Measurements from ENCODE around the gene HYI. TPM values are rescaled to one million over a fixed set of nuclear protein-coding genes. Genes with fewer than 3 reads are reported as not detected.
"Not testable (repeated sequence)": the region's sequence is repeated elsewhere in the genome, so short reads cannot be mapped to it uniquely, and the experiment has no call there.

HYI gene
- total RNA-seq, 1 experiment from 2014 or later = 42.5 TPM

GRCh38 chr1:43473463-43473862 is 19.7 kb upstream of the HYI start:
- no peaks in the 10 kb centered on the region for H3K27me3 ChIP-seq (ENCODE audit: control insufficient read depth, insufficient read depth, low read length)
- no peaks in the 10 kb centered on the region for H3K36me3 ChIP-seq (replicated peaks; ENCODE audit: control insufficient read depth, insufficient read depth, low read length)
- no peak for DNase-seq
- H3K4me3 ChIP-seq (ENCODE audit: insufficient read depth, low read depth, low read length) = no peak overlapping the region

GRCh38 chr1:43472463-43473151 is 18.9 kb upstream of the HYI start:
- not testable (repeated sequence) for H3K4me3 ChIP-seq (ENCODE audit: insufficient read depth, low read depth, low read length); H3K36me3 ChIP-seq (replicated peaks; ENCODE audit: control insufficient read depth, insufficient read depth, low read length); H3K27me3 ChIP-seq (ENCODE audit: control insufficient read depth, insufficient read depth, low read length); DNase-seq

- Histone ChIP-seq H3K27me3 (ENCODE audit: control insufficient read depth, insufficient read depth, low read length) (no peaks in the 10 kb centered on the region), H3K4me3 (ENCODE audit: insufficient read depth, low read depth, low read length) (no peak overlapping the region), H3K36me3 (replicated peaks; ENCODE audit: control insufficient read depth, insufficient read depth, low read length) (no peaks in the 10 kb centered on the region)
- no peak for DNase-seq
Measured at GRCh38 chr1:43472087-43472462, 18.3 kb upstream of the HYI start.

GRCh38 chr1:43469932-43470331 is 16.2 kb upstream of the HYI start:
- no peak for DNase-seq
- Histone ChIP-seq H3K36me3 (replicated peaks; ENCODE audit: control insufficient read depth, insufficient read depth, low read length) (no peaks in the 10 kb centered on the region), H3K4me3 (ENCODE audit: insufficient read depth, low read depth, low read length) (no peak overlapping the region), H3K27me3 (ENCODE audit: control insufficient read depth, insufficient read depth, low read length) (no peaks in the 10 kb centered on the region)

GRCh38 chr1:43468414-43468813 is 14.7 kb upstream of the HYI start:
- Histone ChIP-seq H3K36me3 (replicated peaks; ENCODE audit: control insufficient read depth, insufficient read depth, low read length) (no peaks in the 10 kb centered on the region), H3K27me3 (ENCODE audit: control insufficient read depth, insufficient read depth, low read length) (no peaks in the 10 kb centered on the region), H3K4me3 (ENCODE audit: insufficient read depth, low read depth, low read length) (no peak overlapping the region)
- DNase-seq = no peak

- Histone ChIP-seq H3K36me3 (replicated peaks; ENCODE audit: control insufficient read depth, insufficient read depth, low read length) (no peaks in the 10 kb centered on the region), H3K27me3 (ENCODE audit: control insufficient read depth, insufficient read depth, low read length) (no peaks in the 10 kb centered on the region), H3K4me3 (ENCODE audit: insufficient read depth, low read depth, low read length) (no peak overlapping the region)
- DNase-seq = no peak
Measured at GRCh38 chr1:43466403-43466802, 12.7 kb upstream of the HYI start.

GRCh38 chr1:43465505-43466067 is 11.9 kb upstream of the HYI start:
- Histone ChIP-seq H3K27me3 (ENCODE audit: control insufficient read depth, insufficient read depth, low read length) (no peaks in the 10 kb centered on the region), H3K36me3 (replicated peaks; ENCODE audit: control insufficient read depth, insufficient read depth, low read length) (no peaks in the 10 kb centered on the region), H3K4me3 (ENCODE audit: insufficient read depth, low read depth, low read length) (no peak overlapping the region)
- DNase-seq = no peak

- Histone ChIP-seq H3K27me3 (ENCODE audit: control insufficient read depth, insufficient read depth, low read length) (no peaks in the 10 kb centered on the region), H3K4me3 (ENCODE audit: insufficient read depth, low read depth, low read length) (no peak overlapping the region), H3K36me3 (replicated peaks; ENCODE audit: control insufficient read depth, insufficient read depth, low read length) (no peaks in the 10 kb centered on the region)
- DNase-seq = no peak
Measured at GRCh38 chr1:43464681-43465504, 11.2 kb upstream of the HYI start.

GRCh38 chr1:43463479-43463878 is 9.7 kb upstream of the HYI start:
- H3K27me3 ChIP-seq (ENCODE audit: control insufficient read depth, insufficient read depth, low read length) = no peaks in the 10 kb centered on the region
- no peak overlapping the region for H3K4me3 ChIP-seq (ENCODE audit: insufficient read depth, low read depth, low read length)
- no peaks in the 10 kb centered on the region for H3K36me3 ChIP-seq (replicated peaks; ENCODE audit: control insufficient read depth, insufficient read depth, low read length)
- no peak for DNase-seq

GRCh38 chr1:43460988-43461693 is 7.4 kb upstream of the HYI start:
- no peak for DNase-seq
- no peaks in the 10 kb centered on the region for H3K36me3 ChIP-seq (replicated peaks; ENCODE audit: control insufficient read depth, insufficient read depth, low read length)
- no peak overlapping the region for H3K4me3 ChIP-seq (ENCODE audit: insufficient read depth, low read depth, low read length)
- no peaks in the 10 kb centered on the region for H3K27me3 ChIP-seq (ENCODE audit: control insufficient read depth, insufficient read depth, low read length)

GRCh38 chr1:43458379-43458778 is 4.6 kb upstream of the HYI start:
- not testable (repeated sequence) for H3K36me3 ChIP-seq (replicated peaks; ENCODE audit: control insufficient read depth, insufficient read depth, low read length); H3K4me3 ChIP-seq (ENCODE audit: insufficient read depth, low read depth, low read length); DNase-seq; H3K27me3 ChIP-seq (ENCODE audit: control insufficient read depth, insufficient read depth, low read length)

- Histone ChIP-seq H3K27me3 (ENCODE audit: control insufficient read depth, insufficient read depth, low read length) (no peaks in the 10 kb centered on the region), H3K4me3 (ENCODE audit: insufficient read depth, low read depth, low read length) (no peak overlapping the region), H3K36me3 (replicated peaks; ENCODE audit: control insufficient read depth, insufficient read depth, low read length) (peaks cover 11% of the 10 kb centered on the region)
- no peak for DNase-seq
Measured at GRCh38 chr1:43455213-43455889, 1.6 kb upstream of the HYI start.

- Histone ChIP-seq H3K27me3 (ENCODE audit: control insufficient read depth, insufficient read depth, low read length) (no peaks in the 10 kb centered on the region), H3K36me3 (replicated peaks; ENCODE audit: control insufficient read depth, insufficient read depth, low read length) (peaks cover 16% of the 10 kb centered on the region), H3K4me3 (ENCODE audit: insufficient read depth, low read depth, low read length) (peak overlapping the region; percentile 42)
- peak; percentile 94 for DNase-seq
Measured at GRCh38 chr1:43454270-43455011, 710 bp upstream of the HYI start.
